GM18502 (cell line): ENCODE results near the gene SIK1.

ENCODE experiments used
- ATAC-seq: cut with Tn5 transposase; IDR thresholded peaks from one replicate; pipeline ENCODE4 v1.9.1; 2021; ENCODE audit warnings: mild to moderate bottlenecking; ENCODE audit not compliant: unreplicated experiment, poor library complexity

SIK1 gene

GRCh38 chr21:43370091-43370658 is 56.8 kb downstream of the SIK1 start:
- ATAC-seq: no peak

DNA sequence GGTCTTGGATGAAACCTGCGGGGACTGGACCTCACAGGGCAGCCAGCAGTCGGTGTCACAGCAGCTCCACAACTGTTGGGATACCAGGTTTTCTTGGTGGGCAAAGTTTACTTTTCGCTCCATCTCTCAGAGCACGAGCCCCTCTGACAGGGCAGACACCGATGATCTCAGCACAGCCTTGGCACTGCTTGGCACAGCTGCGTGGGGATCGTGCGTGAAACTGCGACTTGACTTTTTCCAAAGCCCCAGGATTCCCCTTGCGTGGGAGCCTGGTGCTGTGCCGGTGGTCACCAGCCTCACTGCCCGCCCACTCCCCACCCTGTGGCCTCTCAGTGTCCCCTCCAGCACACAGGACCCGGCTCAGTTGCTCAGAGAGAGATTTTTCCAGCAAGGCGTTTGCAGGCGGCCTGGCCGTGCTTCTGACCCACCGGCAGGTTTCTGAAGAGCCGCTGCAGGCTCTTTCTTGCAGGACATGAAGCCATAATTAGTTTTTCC is 57.3 kb downstream of the SIK1 start:
- no peak for ATAC-seq

GRCh38 chr21:43369124-43369523 is 57.8 kb downstream of the SIK1 start:
- no peak for ATAC-seq

- no peak for ATAC-seq
Measured at GRCh38 chr21:43368685-43369084, 58.2 kb downstream of the SIK1 start.

GRCh38 chr21:43367859-43368258 is 59.1 kb downstream of the SIK1 start:
- no peak for ATAC-seq

- no peak for ATAC-seq
Measured at GRCh38 chr21:43367296-43367695, 59.6 kb downstream of the SIK1 start.

DNA sequence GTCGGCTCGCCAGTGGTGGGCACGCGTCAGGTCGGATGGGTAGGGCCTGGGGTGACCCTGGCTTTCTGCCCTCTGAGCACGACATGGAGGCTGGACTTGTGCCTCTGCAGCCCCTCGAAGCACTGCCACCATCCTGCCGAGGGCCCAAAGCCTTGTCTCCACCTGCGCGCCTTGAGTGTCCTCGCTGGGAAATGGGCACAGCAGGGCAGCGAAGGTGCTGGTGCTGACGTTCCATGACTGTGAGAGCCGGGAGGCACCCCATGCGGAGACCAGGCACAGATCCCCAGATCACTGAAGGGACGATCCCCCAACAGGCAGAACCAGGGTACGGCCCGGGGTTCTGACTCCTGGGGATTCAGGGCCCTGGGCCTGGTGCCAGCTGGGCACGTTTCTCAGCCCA is 60.3 kb downstream of the SIK1 start:
- ATAC-seq: no peak

GRCh38 chr21:43365611-43366426 is 61.1 kb downstream of the SIK1 start:
- no peak for ATAC-seq

GRCh38 chr21:43364851-43365424 is 62.0 kb downstream of the SIK1 start:
- no peak for ATAC-seq
